NCI-H146 treated with DMSO at 0.1 percent for 48 hours (cell line): Measurements from ENCODE around the gene UBE2Q2.
"Not testable (repeated sequence)": the region's sequence is repeated elsewhere in the genome, so short reads cannot be mapped to it uniquely, and the experiment has no call there.

ENCODE experiments used
- DNase-seq: peaks from one replicate; lab custom pipeline; 2025; ENCODE audit not compliant: unreplicated experiment; lab: John Stamatoyannopoulos, UW

The UBE2Q2 gene

DNA sequence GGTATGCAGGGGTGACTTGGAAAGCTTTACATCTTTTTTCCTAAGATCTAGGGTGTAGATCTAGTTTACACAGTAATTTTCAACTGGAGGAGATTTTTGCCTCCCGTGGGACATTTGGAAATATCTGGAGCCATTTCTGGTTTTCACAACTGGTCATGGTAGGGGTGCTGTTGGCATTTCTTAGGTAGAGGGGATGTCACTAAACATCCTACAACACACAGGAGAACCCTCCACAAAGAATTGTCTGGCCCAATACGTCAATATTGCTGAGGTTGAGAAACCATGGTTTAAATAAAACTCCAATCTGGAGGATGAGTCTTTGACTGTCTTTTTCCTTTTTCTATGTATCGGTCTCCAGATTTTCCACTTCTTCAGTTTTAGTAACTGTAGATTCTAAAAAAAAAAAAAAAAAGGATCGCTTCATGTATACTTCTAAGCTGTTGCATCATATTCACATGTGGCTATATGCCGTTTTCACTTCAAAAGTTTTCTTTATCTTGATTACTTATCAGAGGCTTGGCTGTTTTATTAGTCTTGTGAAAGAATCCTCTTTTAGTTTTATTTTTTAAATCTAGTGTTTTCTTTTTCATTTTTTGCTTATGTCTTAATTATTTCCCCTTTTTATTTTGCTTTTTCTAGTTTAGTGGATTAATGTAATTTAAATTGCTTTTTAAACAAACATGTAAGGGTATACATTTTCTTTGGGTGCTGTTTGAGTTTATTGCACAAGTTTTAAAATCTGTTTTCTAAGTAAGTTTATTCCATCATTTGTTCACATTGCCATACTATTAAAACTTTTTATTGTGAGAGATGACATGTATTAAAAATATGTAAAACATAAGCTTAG lies 21.2 kb downstream of the UBE2Q2 start:
- no peak for DNase-seq

DNA sequence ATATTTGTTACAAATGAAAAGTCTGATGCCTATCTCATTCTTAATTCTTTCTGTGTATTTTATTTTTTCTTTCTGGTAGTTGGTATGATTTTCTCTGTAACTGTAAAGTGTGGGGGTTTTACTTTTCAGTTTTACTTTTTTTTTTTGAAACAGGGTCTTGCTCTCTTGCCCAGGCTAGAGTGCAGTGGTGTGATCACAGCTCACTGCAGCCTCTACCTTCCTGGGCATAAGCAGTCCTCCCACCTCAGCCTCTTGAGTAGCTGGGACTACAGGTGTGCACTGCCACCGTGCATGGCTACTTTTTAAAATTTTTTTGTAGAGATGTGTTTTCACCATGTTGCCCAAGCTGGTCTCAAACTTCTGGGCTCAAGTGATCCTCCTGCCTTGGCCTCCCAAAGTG lies 22.8 kb downstream of the UBE2Q2 start:
- not testable (repeated sequence) for DNase-seq

DNA sequence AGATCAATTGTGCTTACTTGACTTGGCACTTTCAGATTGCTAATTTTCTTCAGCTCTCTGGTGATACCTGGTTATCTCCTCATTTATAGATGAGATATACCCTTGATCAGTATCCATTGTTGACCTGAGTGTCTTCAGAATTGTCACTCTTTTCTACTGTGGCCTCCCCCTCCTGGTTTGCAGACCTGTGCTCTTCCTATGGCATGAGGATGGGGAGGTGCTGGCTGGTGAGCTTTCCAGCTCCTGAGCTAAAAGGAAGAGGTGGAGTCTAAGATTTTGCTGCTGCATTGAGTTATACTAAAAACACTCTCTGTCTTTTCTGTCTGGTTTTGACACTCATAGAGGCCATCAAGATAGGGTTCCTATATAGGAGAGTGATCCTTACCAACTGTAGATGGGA lies 23.7 kb downstream of the UBE2Q2 start:
- DNase-seq: no peak

DNA sequence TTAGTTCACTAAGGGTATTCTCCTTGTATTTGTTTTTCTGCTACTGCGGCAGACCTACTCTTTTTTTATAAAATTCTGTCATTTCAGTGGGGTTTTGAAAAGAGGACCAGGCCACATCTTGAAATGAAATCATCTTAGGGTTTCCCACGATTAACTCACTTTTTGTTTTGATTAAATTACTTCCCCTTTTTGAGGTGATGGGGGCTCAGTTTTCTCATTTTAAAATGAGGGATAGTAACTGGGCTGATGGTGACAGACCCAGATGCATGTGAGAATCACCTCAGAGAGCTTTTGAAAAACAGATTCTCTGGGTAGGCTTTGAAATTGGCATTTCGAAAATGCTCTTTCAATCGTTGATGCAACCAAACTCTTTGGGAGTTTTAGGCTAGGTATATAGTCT lies 24.2 kb downstream of the UBE2Q2 start:
- DNase-seq: no peak

DNA sequence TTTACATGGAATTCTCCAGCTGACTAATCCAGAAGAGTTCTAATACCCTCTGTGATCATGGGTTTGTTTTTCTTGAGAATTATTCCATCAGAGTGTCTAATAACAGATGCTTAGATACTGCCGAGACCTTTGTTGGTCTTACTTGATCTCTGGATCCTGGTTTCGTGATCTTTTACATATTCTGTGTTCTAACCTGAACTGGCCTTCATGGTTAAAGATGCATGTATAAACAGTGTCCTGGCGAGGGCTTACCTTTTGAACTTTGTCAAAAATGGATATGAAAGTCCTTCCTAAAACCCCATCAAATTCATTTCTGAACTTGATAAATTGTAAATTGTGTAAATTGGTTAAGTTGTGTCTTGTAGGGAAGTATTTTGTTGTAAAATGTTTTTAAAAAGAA lies 24.8 kb downstream of the UBE2Q2 start:
- no peak for DNase-seq

DNA sequence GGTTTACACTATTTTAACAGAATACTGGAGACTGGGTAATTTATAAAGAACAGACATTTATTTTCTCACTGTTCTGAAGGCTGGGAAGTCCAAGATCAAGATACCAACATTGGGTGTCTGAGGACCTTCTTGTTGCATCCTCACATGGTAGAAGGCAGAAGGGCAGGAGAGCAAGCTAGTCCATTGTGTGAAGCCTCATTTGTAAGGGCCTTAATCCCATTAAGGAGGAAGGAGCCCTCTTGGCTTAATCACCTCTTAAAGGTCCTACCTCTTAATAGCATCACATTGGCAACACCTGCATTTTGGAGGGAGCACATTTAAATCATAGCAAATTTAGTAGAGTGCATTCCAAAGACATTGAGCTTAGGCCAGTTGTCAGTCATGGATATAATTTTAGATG lies 26.2 kb downstream of the UBE2Q2 start:
- no peak for DNase-seq

DNA sequence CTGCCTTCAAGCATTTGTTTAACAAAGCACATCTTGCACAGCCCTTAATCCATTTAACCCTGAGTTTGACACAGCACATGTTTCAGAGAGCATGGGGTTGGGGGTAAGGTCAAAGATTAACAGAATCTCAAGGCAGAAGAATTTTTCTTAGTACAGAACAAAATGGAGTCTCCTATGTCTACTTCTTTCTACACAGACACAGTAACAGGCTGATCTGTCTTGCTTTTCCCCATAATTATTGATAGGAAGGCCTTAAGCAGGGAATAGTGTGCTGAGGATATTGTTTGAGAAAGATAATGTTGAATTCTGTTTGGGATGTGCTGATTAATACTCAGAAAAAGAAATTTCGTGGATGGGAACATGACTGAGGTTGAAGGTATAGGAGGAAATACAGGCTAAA lies 28.3 kb downstream of the UBE2Q2 start:
- DNase-seq: not testable (repeated sequence)

DNA sequence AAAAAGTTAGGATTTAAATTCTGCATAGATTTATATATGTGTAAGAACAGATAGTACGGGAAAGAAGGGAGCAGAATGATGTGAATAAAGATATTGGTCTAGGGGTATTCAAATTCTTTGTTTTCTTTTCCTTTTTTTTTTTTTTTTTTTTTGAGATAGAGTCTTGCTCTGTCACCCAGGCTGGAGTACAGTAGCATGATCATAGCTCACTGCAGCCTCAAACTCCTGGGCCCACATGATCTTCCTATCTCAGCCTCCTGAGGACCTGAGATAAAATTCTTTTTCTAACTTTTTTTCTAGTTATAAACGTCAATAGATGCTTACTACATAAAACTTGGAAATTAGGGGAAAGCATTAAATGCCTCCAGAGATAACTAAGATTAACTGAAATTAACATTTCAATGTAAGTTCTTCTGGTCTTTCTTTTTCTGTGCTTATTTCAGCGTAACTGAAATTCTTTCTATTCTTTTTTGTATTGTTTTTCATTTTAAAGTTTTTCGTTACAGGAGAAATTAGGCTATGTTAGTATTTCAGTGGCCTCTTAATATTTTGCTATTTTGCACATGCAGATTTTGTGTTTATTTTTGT lies 29.2 kb downstream of the UBE2Q2 start:
- no peak for DNase-seq

DNA sequence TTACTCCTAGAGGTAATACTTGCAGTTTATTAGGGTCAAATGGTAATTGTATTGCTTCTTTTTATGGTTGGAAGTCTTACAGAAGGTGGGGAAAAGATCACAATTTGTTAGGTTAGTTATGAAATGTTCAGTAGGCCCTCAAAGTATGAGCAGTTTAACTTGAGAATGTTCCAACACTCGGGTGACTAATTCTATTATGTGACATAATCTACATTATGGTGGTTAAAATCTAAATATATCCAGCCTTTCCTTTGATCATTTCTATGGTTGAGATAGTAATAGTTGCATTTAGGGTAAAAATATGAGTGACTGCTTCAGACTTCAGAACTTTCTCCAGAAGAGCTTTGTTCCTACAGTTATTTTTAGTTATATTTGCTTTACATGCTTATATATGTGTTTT lies 40.8 kb downstream of the UBE2Q2 start:
- DNase-seq: no peak

DNA sequence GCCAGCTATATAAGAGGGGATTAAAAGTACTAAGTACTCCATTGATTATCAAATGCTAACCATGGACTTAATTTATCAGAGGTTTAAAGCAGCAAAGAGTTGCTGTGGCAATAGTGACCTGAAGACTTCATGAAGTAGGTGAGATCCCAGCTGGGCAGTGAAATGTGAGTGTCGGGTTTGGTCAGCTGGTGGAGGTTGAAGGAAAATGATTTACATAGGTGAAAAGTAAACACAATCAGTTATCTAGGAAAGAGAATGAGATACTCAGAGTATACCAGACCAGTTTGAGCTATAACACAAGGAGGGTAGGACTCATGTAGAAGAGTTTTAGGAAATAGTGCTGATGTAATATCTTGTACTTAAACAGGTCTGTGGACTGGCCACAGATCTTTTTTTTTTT lies 43.9 kb downstream of the UBE2Q2 start:
- peak; percentile 4 for DNase-seq

DNA sequence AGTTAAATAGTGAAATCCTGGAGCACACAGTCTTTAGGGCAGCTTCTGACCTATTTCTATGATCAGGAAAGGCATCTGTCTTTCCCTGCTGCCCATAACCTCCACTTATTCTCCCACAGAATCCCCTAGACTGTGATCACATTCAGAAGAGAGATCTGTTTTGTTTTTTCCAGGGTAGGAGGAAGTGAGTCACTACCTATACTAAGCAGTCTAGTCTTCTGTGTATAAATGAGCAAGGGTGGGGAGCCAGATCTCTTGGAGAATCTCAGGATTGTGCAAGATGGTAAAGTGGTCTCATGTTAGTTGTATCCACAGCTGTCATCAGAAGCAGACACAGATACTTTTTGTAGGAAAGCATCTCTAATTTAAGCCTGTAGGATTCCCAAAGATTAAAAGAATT lies 48.6 kb downstream of the UBE2Q2 start:
- no peak for DNase-seq

DNA sequence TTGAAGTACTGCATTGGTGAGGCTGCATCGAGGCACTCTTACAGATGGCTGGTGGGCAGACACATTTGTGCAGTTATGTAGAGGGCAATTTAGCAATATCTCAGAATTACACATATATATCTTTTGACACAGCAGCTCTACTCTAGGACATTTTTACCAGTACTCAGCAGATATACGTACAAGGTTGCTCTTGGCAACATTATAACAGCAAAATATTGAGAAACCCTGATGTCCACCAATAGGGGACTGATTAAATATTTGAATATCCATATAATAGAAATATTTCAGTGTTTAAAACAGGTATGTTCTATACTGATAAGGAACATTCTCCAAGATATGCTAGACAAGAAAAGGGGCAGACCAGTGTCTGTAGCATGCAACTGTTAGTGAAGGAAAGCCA lies 52.5 kb downstream of the UBE2Q2 start:
- no peak for DNase-seq

DNA sequence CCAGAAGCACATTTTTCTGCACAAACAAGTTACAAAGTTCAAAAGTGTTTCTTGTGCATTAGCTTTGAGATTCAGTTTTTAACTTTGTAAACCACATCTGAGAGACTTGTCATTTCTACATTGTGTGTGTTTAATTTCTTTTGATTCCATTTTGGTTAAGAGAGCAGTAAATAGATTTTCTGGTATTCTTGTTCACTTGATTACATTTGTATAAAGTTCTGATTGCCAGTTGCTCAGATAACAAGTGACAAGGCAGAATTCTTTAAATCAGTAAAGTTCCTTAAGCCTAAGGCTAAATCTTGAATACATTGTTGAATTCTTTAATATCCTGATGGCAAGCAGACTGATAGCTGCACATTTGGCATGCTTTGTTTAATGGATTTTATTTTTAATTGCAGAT lies 57.3 kb downstream of the UBE2Q2 start:
- no peak for DNase-seq

DNA sequence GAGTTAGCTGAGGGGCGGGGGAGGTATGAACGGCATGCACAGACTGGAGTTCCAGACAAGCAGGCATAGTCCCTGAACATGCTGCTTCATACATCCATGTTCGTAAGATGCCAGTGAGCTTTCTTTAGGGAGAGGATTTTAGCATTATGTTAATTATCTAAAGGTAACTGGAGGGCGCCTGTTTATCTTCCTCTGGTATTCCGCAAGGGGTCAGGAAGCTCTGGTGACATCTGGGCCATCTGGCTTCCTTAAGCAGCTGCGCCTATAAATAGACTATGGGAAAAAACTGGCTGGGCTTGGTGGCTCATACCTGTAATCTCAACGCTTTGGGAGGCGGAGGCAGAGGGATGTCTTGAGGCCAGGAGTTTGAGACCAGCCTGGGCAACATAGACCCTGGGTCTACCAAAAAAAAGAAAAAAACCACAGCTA lies 58.9 kb downstream of the UBE2Q2 start:
- no peak for DNase-seq

DNA sequence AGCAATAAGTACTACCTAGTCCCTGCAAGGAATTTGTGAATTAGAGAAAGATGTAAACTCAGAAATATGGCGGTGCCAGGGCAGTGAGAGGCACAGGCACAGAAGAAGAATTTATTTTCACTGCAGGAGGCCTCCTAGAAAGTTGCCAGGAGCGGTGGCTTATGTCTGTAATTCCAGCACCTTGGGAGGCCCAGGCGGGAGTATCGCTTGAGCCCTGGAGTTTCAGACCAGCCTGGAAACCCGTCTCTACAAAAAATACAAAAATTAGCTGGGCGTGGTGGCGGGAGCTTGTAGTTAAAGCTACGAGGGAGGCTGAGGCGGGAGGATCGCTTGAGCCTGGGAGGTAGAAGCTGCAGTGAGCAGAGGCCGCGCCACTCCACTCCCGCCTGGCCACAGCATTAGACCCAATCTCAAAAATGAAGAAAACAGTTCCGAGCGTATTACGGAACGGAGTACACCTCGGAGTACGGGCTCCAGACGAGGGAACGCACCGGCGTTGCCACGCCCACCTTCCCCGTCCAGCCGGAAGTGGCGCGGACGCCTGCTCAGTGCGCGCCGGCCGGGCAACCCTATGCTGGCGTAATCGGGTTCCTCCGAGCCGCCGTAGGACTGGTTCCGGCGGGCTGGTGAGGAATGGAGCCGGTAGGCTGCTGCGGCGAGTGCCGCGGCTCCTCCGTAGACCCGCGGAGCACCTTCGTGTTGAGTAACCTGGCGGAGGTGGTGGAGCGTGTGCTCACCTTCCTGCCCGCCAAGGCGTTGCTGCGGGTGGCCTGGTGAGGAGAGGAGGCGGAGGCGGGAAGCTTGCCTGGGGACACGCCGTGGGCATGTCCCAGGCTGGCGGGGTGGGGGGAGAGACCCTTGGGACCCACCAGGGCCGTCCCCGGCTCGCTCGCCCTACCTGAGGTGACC lies 60.3 kb downstream of the UBE2Q2 start, which contains the start of gene FBXO22:
TSS of gene FBXO22 (plus strand) at position 548 of the 909 bp plus-strand sequence. CDS start at position 634, 86 bp downstream.
- peak; percentile 56 for DNase-seq

DNA sequence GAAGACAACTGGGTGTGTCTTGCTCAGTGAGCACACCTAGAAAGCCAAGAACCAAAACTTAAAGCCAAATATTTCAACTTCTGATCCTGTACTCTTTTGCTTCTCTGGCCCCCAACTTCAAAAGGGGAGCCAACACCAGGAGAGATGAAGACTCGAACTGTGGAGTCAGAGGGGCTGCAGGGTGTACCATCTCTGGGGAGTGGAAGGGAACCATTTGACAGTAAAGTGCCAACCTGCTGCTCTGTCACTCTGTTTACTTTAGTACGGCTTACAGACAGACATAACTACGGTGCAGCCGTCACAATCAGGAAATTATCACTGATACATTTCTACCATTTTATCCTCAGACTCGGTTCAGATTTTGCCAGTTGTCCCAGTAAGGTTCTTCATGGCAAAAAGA lies 62.0 kb downstream of the UBE2Q2 start:
- DNase-seq: no peak

DNA sequence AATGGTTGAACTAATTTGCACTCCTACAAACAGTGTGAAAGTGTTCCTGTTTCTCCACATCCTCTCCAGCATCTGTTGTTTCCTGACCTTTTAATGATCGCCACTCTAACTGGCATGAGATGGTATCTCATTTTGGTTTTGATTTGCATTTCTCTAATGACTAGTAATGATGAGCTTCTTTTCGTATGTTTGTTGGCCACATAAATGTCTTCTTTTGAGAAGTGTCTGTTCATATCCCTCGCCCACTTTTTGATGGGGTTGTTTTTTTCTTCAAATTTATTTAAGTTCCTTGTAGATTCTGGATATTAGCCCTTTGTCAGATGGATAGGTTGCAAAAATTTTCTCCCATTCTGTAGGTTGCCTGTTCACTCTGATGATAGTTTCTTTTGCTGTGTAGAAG lies 67.1 kb downstream of the UBE2Q2 start:
- DNase-seq: not testable (repeated sequence)

DNA sequence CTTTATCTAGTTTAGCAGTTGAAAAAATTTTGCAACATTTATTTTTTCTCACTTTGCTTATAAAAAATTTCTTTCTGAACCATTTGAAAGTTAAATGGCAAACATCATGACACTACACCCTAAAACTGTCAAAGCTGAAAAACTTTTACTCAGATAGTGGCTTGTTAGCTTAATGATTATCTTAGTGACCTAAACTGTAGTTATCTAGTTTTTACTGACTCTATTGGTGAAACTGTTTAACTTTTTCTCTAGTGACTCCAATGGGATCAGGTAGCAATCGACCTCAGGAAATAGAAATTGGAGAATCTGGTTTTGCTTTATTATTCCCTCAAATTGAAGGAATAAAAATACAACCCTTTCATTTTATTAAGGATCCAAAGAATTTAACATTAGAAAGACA lies 73.7 kb downstream of the UBE2Q2 start:
- no peak for DNase-seq

DNA sequence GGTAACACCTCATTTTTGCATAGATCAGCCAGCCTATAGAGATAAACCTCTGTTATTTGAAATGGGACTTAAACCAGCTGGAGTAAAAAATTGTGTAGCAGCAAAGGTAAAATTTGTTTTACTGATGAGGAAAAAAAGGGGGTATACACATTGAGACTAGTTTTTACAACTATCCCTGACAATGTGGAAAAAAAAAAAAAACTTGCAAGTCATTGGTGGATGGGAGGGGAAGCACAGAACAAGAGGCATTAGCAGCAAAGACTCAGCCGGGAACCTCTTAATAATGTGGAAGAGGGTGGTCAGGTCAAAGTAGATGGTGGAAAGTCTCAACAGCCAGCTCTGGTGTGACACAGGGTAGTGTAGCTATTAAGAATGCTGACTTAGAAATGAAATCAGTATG lies 74.9 kb downstream of the UBE2Q2 start:
- no peak for DNase-seq

DNA sequence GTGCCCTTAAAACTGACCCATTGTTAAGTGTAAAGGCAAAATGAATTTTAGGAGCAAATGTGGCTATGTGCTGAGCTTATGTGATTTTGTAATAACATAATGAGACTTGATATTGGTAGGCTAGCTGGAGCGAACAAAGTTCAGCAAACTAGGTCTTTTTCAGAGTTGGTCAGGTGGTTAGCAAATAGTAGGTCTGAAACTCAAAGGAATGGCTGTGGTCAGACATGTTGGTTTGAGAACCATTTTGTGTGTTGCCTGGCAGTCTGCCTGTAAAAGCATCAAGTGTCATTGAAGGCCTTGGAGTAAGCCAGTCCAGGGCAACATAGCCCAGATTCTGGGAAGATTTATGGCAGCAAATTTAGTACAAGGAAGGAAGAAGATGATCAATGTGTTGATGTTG lies 76.8 kb downstream of the UBE2Q2 start:
- DNase-seq: no peak
